GM12878 (cell line): Measurements from ENCODE around the gene CACTIN. TPM values are rescaled to one million over a fixed set of nuclear protein-coding genes. Genes with fewer than 3 reads are reported as not detected.

Experiments
- ATAC-seq: fragments of 200-7000 bp; cut with Tn5 transposase; 3 replicates; pipeline ENCODE4 v1.9.1; 2020; ENCODE audit warnings: mild to moderate bottlenecking, moderate library complexity
- BruUV-seq: library from RNA; stranded (reverse); fragments of 400-500 nt; replicated peaks from 2 replicates; lab custom pipeline; 2021; lab: Mats Ljungman, UMichigan
- CTCF ChIA-PET: fragments of 300-600 bp; sonication (Branson Sonifier 250); formaldehyde crosslinking; extraction: SDS; loops from one replicate; lab custom pipeline; 2021; ENCODE audit warnings: inconsistent platforms; lab: Yijun Ruan, JAX
- POLR2A ChIA-PET: fragments of 350-600 bp; formaldehyde crosslinking; extraction: SDS; loops from one replicate; lab custom pipeline; 2021; ENCODE audit warnings: inconsistent platforms; lab: Charles Lee
- RAD21 ChIA-PET: fragments of 300-600 bp; sonication (Branson Sonifier 250); formaldehyde crosslinking; loops from one replicate; lab custom pipeline; 2023; ENCODE audit warnings: antibody characterized with exemption; ENCODE audit not compliant: unreplicated experiment; lab: Charles Lee
- SMC1A ChIA-PET: fragments of 300-600 bp; sonication (Branson Sonifier 250); formaldehyde crosslinking; loops from one replicate; lab custom pipeline; 2023; ENCODE audit not compliant: unreplicated experiment, uncharacterized antibody; lab: Charles Lee
- DNase-seq: peaks from one replicate; pipeline ENCODE4 v3.0.0-alpha.2; 2011; ENCODE audit warnings: low read depth, low spot score
- FAIRE-seq: peaks from 3 replicates; lab custom pipeline; 2011; peaks lifted over from hg19 to GRCh38; lab: Jason Lieb, UNC
- H2AFZ ChIP-seq: 2 replicates; pipeline ENCODE4 v1.6.0; 2011; ENCODE audit warnings: low read depth, low read length, control low read depth; ENCODE audit not compliant: control insufficient read depth
- H3K27ac ChIP-seq: 2 replicates; pipeline ENCODE4 v1.5.1; 2011; ENCODE audit warnings: control low read depth; ENCODE audit not compliant: control insufficient read depth, insufficient read depth
- H3K27me3 ChIP-seq, 2 experiments: replicated peaks in 1 of 2; 2 replicates each; pipeline versions ENCODE4 v1.6.0 to v1.6.1; 2011; ENCODE audit warnings: low read length in 1 of 2; ENCODE audit not compliant: control insufficient read depth in 2 of 2, insufficient read depth in 2 of 2
- H3K36me3 ChIP-seq, 2 experiments: 2 replicates each; pipeline ENCODE4 v1.5.1; 2011; ENCODE audit warnings: low read length in 1 of 2; ENCODE audit not compliant: control insufficient read depth in 2 of 2, insufficient read depth in 2 of 2
- H3K4me1 ChIP-seq: 2 replicates; pipeline ENCODE4 v1.6.1; 2011; ENCODE audit warnings: mild to moderate bottlenecking, low read length, moderate library complexity, mixed read lengths; ENCODE audit not compliant: control insufficient read depth, insufficient read depth
- H3K4me2 ChIP-seq: 2 replicates; pipeline ENCODE4 v1.6.0; 2011; ENCODE audit warnings: control low read depth; ENCODE audit not compliant: control insufficient read depth, insufficient read depth
- H3K4me3 ChIP-seq: fragments of 200-600 bp; sonication (generic); 2 replicates; pipeline ENCODE4 v1.5.1; 2016
- H3K79me2 ChIP-seq: 2 replicates; pipeline ENCODE4 v1.6.0; 2011; ENCODE audit warnings: low read length; ENCODE audit not compliant: control insufficient read depth, insufficient read depth
- H3K9ac ChIP-seq: 2 replicates; pipeline ENCODE4 v1.8.0; 2011; ENCODE audit warnings: low read length, control low read depth, mixed read lengths; ENCODE audit not compliant: control insufficient read depth, insufficient read depth
- H3K9me3 ChIP-seq: replicated peaks from 3 replicates; pipeline ENCODE4 v1.5.1; 2011; ENCODE audit warnings: mild to moderate bottlenecking, low read length; ENCODE audit not compliant: control insufficient read depth, insufficient read depth
- H4K20me1 ChIP-seq: 2 replicates; pipeline ENCODE4 v1.6.0; 2011; ENCODE audit not compliant: control insufficient read depth, insufficient read depth
- CHD1 ChIP-seq: IDR thresholded peaks from 2 replicates; pipeline ENCODE4 v1.6.1; 2012; ENCODE audit warnings: low read depth, low read length, improper control_type of control experiment
- HDGF ChIP-seq: fragments of 450-650 bp; IDR thresholded peaks from 2 replicates; pipeline ENCODE4 v1.6.1; 2016; ENCODE audit warnings: antibody characterized with exemption
- IRF4 ChIP-seq: IDR thresholded peaks from 2 replicates; pipeline ENCODE4 v1.6.1; 2011; ENCODE audit warnings: low read depth, low read length
- NR2F1 ChIP-seq: fragments of 450-650 bp; conservative IDR thresholded peaks from 2 replicates; pipeline ENCODE4 v1.6.1; 2017; ENCODE audit warnings: mild to moderate bottlenecking
- POU2F2 ChIP-seq: IDR thresholded peaks from 3 replicates; pipeline ENCODE4 v1.6.1; 2011; ENCODE audit warnings: low read depth, mild to moderate bottlenecking, low read length, borderline replicate concordance
- RAD51 ChIP-seq: fragments of 450-650 bp; IDR thresholded peaks from 2 replicates; pipeline ENCODE4 v1.6.1; 2016; ENCODE audit warnings: moderate library complexity, mild to moderate bottlenecking, inconsistent platforms
- ZSCAN29 ChIP-seq: fragments of 450-650 bp; IDR thresholded peaks from 2 replicates; pipeline ENCODE4 v1.6.1; 2017; ENCODE audit warnings: mild to moderate bottlenecking, moderate library complexity
- WGBS: methylation state at CpG from one replicate; pipeline ENCODE4 v1.1.6; 2016; ENCODE audit warnings: low lambda C conversion rate; ENCODE audit not compliant: insufficient replicate concordance, insufficient coverage; ENCODE audit errors: missing lambda C conversion rate; 5-methylcytosine and 5-hydroxymethylcytosine counted together
- in situ Hi-C: fragments of 300-500 bp; cut with MboI; formaldehyde crosslinking; loops from 9 replicates; pipeline ENCODE4 v1.14.3; 2018; ENCODE audit warnings: mixed read lengths
- intact Hi-C: fragments of 100-400 bp; cut with micrococcal nuclease; formaldehyde crosslinking; loops from one replicate; pipeline ENCODE4 v1.14.2; 2022; ENCODE audit not compliant: unreplicated experiment
- polyA plus RNA-seq, 11 experiments: library from polyadenylated mRNA; depleted of rRNA in 4 of 11; unstranded in 6 of 11; stranded (reverse) in 5 of 11; fragments of >200 nt; fragmentation: Nextera tagmentation in 4 of 11; fragmentation: Illumina TruSeq in 1 of 11; extraction: Ambion mirVana in 4 of 11; extraction: Trizol in 1 of 11; gene quantifications; 1 replicate in 1 of 11; 2 replicates in 10 of 11; pipeline versions ENCODE4 v1.2.1 to v1.2.3, GENCODE V29; 2011 to 2016; ENCODE audit warnings: inconsistent platforms in 2 of 11, missing spikeins in 2 of 11, low read depth in 1 of 11
- total RNA-seq, 4 experiments: library from RNA; depleted of rRNA in 3 of 4; stranded (reverse); fragments of >200 nt in 3 of 4; fragmentation: Illumina TruSeq in 1 of 4; extraction: Trizol in 1 of 4; gene quantifications; 2 replicates each; pipeline versions ENCODE4 v1.2.1 to v1.2.3, GENCODE V29; 2013 to 2021
- TF ChIP-seq, protein P1 (sequence below): IDR thresholded peaks from 2 replicates; pipeline ENCODE4 v1.6.1; 2012; ENCODE audit warnings: low read depth, low read length, improper control_type of control experiment
- TF ChIP-seq, protein P2 (sequence below), 3 experiments: IDR thresholded peaks in 2 of 3; conservative IDR thresholded peaks in 1 of 3; 2 replicates each; pipeline ENCODE4 v1.5.1; 2011; ENCODE audit warnings: low read depth in 3 of 3, low read length in 3 of 3, mild to moderate bottlenecking in 3 of 3, control low read depth in 2 of 3, moderate library complexity in 2 of 3, inconsistent platforms in 1 of 3, mixed read lengths in 1 of 3; ENCODE audit not compliant: control insufficient read depth in 2 of 3, insufficient read depth in 1 of 3; ENCODE audit errors: extremely low read depth in 1 of 3

Gene CACTIN
- total and polyA plus RNA-seq, 10 of the 15 experiments (the other 5 are each of a cell fraction or from before 2014, with no cell fraction given), result 0.40 to 31.4 (median 12.5) TPM

DNA sequence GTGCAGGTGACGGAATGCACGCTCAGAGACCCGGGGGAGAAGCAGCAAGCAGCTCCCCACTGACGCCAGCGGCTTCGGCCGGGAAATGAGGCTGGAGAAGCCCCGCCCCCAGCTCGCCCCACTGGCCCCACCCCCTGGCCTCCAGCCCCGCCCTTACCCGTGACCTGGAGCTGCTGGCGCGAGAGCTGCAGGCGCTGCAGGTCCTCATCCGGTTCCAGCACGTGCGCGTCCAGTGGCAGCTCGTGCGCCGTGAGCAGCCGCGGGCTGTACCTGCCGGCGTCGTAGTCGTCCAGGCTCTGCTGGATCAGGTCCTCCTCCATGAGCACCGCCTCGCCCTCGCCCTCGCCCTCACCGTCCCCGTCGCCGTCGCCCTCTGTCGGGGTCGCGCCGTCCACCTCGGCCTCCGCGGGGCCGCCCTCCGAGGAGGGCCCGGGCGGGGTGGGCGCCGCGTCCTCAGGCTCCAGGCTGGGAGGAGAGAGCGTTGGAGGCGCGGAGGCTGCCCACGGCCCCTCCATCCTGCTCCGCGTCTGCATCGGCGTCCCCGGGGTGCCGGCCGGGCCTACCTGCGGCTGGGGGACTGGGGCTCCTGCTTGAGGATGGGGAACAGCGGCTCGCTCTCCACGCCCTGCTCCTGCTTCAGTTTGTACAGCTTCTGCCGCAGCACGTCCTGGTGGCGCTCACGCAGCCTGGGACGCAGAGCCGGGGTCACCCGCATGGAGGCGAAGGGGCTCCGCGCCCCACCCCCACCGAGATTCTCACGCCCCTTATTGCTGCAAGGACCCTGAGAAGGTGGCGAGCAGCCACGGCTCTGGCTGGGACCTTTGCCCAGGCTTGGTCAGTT lies 13.5 kb downstream of the CACTIN start:
- H3K4me1 ChIP-seq, result no peaks in the 10 kb centered on the region
- ATAC-seq (no peak), FAIRE-seq (no peak), DNase-seq (no peak)
- no peaks in the 10 kb centered on the region for H3K9me3 ChIP-seq
- no TSS peak for BruUV-seq
- H3K4me3 ChIP-seq, result no peak overlapping the region
- no peaks in the 10 kb centered on the region for H3K79me2 ChIP-seq
- H3K36me3 ChIP-seq, result peaks cover 0 to 8% of the 10 kb centered on the region in 2 experiments; a peak in 3 of 4 replicates
- no peaks in the 10 kb centered on the region for H4K20me1 ChIP-seq
- RAD21 ChIA-PET, result no interaction called here
- no peak overlapping the region for H3K4me2 ChIP-seq
- 96% methylated on average over 61 of the region's 79 CpGs for WGBS
- SMC1A ChIA-PET, result no interaction called here
- H3K27ac ChIP-seq, result no peak overlapping the region
- intact Hi-C loops (no loop called here), in situ Hi-C loops (no loop called here)
- POLR2A ChIA-PET, result no interaction called here
- CTCF ChIA-PET, result no interaction called here
- no peaks in the 10 kb centered on the region for H3K27me3 ChIP-seq
- no peak overlapping the region for H2AFZ ChIP-seq
- TF ChIP-seq ZSCAN29 (no peak), CHD1 (no peak), HDGF (no peak), NR2F1 (no peak), IRF4 (no peak), RAD51 (no peak), POU2F2 (no peak)
- TF ChIP-seq, protein P1, sequence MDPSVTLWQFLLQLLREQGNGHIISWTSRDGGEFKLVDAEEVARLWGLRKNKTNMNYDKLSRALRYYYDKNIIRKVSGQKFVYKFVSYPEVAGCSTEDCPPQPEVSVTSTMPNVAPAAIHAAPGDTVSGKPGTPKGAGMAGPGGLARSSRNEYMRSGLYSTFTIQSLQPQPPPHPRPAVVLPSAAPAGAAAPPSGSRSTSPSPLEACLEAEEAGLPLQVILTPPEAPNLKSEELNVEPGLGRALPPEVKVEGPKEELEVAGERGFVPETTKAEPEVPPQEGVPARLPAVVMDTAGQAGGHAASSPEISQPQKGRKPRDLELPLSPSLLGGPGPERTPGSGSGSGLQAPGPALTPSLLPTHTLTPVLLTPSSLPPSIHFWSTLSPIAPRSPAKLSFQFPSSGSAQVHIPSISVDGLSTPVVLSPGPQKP, result no peak
- TF ChIP-seq, protein P2, sequence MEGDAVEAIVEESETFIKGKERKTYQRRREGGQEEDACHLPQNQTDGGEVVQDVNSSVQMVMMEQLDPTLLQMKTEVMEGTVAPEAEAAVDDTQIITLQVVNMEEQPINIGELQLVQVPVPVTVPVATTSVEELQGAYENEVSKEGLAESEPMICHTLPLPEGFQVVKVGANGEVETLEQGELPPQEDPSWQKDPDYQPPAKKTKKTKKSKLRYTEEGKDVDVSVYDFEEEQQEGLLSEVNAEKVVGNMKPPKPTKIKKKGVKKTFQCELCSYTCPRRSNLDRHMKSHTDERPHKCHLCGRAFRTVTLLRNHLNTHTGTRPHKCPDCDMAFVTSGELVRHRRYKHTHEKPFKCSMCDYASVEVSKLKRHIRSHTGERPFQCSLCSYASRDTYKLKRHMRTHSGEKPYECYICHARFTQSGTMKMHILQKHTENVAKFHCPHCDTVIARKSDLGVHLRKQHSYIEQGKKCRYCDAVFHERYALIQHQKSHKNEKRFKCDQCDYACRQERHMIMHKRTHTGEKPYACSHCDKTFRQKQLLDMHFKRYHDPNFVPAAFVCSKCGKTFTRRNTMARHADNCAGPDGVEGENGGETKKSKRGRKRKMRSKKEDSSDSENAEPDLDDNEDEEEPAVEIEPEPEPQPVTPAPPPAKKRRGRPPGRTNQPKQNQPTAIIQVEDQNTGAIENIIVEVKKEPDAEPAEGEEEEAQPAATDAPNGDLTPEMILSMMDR (IDR thresholded peaks at IDR 0.05 in 2 of 3, conservative IDR thresholded peaks at IDR 0.05 in 1 of 3; ENCODE audit: control insufficient read depth in 2 of 3, extremely low read depth in 1 of 3, insufficient read depth in 1 of 3, low read depth in 3 of 3, low read length in 3 of 3), result no peak
- H3K9ac ChIP-seq, result no peak overlapping the region
